ENCODE results near the gene HIGD1A.

HIGD1A gene

GRCh38 chr3:42804106-42804830 lies at the start of gene HIGD1A:
Gene HIGD1A (minus strand): TSS chr3:42804490. CDS start chr3:42794253, 10,237 bp downstream.
- DNase-seq (ENCODE audit: low read depth in 3 of 3) = peak; percentile 86 to 90 (median 88)

- no peak for DNase-seq (ENCODE audit: low read depth in 3 of 3)
Observed at GRCh38 chr3:42853739-42854302, 49.5 kb upstream of the HIGD1A start.

- DNase-seq (ENCODE audit: low read depth in 3 of 3) = no peak
Observed at GRCh38 chr3:42853056-42853455, 48.8 kb upstream of the HIGD1A start.

GRCh38 chr3:42852441-42852840 lies 48.2 kb upstream of the HIGD1A start:
- DNase-seq (ENCODE audit: low read depth in 3 of 3) = no peak

- no peak for DNase-seq (ENCODE audit: low read depth in 3 of 3)
Observed at GRCh38 chr3:42851228-42851834, 47.0 kb upstream of the HIGD1A start.

GRCh38 chr3:42850263-42850662 lies 46.0 kb upstream of the HIGD1A start:
- DNase-seq (ENCODE audit: low read depth in 3 of 3) = no peak

- no peak for DNase-seq (ENCODE audit: low read depth in 3 of 3)
Observed at GRCh38 chr3:42849017-42849416, 44.7 kb upstream of the HIGD1A start.

GRCh38 chr3:42847731-42848130 lies 43.4 kb upstream of the HIGD1A start:
- DNase-seq (ENCODE audit: low read depth in 3 of 3) = no peak

- DNase-seq (ENCODE audit: low read depth in 3 of 3) = no peak
Observed at GRCh38 chr3:42846685-42847522, 42.6 kb upstream of the HIGD1A start.

GRCh38 chr3:42844815-42845214 lies 40.5 kb upstream of the HIGD1A start:
- DNase-seq (ENCODE audit: low read depth in 3 of 3) = no peak

GRCh38 chr3:42844412-42844713 lies 40.1 kb upstream of the HIGD1A start:
- DNase-seq (ENCODE audit: low read depth in 3 of 3) = no peak

GRCh38 chr3:42843713-42844411 lies 39.6 kb upstream of the HIGD1A start:
- DNase-seq (ENCODE audit: low read depth in 3 of 3) = no peak

GRCh38 chr3:42841332-42841731 lies 37.0 kb upstream of the HIGD1A start:
- DNase-seq (ENCODE audit: low read depth in 3 of 3) = no peak

GRCh38 chr3:42839616-42840015 lies 35.3 kb upstream of the HIGD1A start:
- no peak for DNase-seq (ENCODE audit: low read depth in 3 of 3)

GRCh38 chr3:42838571-42838970 lies 34.3 kb upstream of the HIGD1A start:
- DNase-seq (ENCODE audit: low read depth in 3 of 3) = no peak

GRCh38 chr3:42836150-42837123 lies 32.1 kb upstream of the HIGD1A start:
- DNase-seq (ENCODE audit: low read depth in 3 of 3) = no peak

- DNase-seq (ENCODE audit: low read depth in 3 of 3) = peak; percentile 31 to 55 (median 42)
Observed at GRCh38 chr3:42831321-42831713, 27.0 kb upstream of the HIGD1A start.

- no peak for DNase-seq (ENCODE audit: low read depth in 3 of 3)
Observed at GRCh38 chr3:42830437-42831320, 26.4 kb upstream of the HIGD1A start.

GRCh38 chr3:42829628-42830436 lies 25.5 kb upstream of the HIGD1A start:
- DNase-seq (ENCODE audit: low read depth in 3 of 3) = no peak

All from stimulated activated CD4-positive, alpha-beta T cell treated with anti-CD3 and anti-CD28 coated beads, TNF-alpha, amount 100 ng/mL, for 4 hours (primary cell).